Activated CD4-positive, CD25-positive, alpha-beta regulatory T cell treated with anti-CD3 and anti-CD28 coated beads, Interleukin-2, amount 50 U/mL, for 24 hours (primary cell): Measurements from ENCODE around the gene MYLK4.
A peak's percentile ranks its signal among the peaks of the same experiment; 100 is the strongest.

Experiments
- ATAC-seq, 2 donors: fragments of 150-1000 bp; cut with Tn5 transposase; one replicate each; pipeline ENCODE4 v1.10.0; 2021; ENCODE audit warnings: mild to moderate bottlenecking in 1 of 2, moderate library complexity in 1 of 2

Gene MYLK4

DNA sequence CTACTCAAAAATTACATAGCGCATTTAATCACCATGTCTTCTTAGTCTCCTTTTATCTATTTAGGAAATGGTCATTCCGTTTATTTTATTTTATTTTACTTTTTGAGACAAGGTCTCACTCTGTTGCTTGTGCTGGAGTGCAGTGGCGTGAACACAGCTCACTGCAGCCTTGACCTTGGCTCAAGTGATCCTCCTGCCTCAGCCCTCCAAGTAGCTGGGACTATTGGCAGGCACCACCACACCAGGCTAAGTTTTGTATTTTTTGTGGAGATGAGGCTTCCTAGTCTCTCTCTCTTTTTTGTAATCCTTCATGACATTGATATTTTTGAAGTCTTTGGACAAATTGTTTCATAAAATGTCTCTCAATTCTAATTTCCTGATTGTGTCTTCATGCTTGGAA, 4.7 kb upstream of the MYLK4 start:
- ATAC-seq, result no peak

DNA sequence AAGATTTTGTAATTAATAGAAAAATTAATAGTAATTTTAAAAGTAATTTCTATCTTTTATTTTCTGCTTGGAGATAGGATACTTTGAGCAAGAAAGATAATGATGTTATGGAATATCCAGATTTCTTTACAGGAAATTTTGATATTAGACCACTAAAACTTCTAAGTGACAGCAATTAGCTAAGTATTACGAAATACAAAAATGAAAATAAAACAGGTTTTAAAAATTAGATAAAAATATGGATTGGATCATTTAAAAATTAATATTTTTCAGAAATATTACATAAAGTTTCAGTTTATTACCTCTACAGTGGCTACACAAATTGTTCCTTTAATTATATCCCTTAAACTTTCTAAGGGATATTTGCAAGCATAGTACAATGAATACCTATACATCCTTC, 4.2 kb upstream of the MYLK4 start:
- ATAC-seq, result no peak

DNA sequence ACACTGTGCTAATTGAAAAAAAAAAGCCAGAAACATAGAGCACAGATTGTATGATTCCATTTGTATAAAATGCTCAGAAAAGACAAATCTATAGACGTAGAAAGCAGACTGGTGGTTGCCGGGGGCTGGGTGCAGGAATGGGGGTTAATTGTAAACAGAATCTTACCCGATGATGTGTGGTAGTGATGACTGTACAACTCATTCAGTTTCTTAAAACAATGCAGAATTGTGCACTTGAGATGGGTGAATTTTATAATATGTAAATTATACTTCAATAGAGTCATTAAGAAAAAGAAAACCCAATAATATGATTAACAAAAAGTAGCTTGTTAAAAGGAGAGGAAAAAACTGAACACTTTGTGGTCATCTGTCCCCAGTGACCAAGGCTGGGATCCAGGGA, 3.7 kb upstream of the MYLK4 start:
- ATAC-seq, result no peak

DNA sequence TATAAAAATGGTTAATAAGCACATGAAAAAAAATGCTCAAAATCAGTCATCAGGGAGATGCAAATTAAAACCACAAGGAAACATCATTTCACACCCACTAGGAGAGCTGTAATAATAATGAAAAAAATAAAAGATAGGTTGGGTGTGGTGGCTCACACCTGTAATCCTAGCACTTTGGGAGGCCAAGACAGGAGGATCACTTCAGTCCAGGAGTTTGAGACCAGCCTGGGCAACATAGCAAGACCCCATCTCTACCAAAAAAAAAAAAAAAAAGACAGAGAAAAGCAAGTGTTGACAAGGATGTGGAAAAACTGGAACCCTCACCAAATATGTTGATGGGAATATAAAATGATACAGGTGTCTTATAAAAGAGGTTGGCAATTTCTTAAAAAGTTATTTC, 3.0 kb upstream of the MYLK4 start:
- ATAC-seq, result no peak

DNA sequence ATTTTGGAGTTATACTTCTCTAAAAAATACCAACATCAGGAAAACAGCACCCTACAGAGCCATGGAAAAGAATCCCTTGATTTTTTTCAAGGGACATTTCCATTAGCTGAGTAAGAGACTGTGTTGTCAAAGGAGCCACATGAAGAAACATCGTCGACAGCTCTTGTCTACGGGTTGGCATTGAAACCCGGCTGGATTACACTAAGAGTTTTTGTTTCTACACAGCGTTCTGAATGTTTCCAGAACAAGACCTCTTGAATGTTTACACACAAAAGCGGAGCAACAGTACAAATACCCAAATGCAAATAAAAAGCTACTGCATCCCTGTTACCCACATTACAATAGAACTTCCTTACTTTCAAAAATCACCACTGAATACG, 2.4 kb upstream of the MYLK4 start:
- no peak for ATAC-seq

DNA sequence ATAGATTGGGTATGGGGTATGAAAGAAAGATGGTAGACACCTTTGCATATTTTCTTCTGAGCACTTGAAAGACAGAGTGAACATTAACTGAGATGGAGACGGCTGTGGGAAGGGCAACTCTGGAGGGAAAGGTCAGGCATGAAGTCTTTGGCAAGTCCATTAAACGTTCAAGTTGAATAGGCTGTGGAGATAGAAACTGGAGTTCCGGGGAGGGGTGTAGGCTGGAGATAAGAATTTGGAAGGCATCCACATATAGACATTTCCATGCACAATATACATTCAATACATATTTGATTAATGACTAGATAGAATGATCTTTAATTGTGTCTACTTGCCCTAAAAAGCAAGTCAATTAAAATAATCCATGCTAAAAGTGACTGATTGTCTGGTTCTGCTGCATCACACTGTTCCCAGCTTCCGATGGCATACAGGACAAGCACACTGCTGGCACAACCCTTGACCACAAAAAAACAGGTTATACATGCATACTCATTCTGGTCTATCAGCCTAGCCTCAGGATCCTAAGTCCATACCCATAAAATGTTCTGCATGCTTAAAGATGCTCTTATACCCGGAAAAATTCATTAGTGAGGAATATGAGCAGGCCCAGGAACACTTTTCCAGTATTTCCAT, 1.9 kb upstream of the MYLK4 start:
- ATAC-seq, result no peak

DNA sequence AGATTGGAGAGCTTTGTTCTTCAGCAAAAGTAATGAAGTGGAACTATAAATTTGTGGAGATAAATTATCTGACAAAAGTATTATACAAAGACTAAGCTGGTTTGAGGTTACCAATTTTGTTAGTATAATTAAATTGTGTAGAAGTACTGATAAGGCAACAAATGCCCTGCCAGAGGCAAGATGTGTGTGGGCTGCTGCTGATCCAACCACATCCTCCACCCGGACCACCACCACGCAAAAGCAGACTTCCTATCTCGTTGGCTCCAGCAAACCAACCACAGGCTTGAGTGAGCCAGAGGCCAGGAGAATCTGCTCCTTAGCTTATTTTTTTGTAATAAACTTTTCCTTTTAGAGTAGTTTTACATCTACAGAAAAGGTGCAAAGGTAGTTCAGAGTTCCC, 1.1 kb upstream of the MYLK4 start:
- no peak for ATAC-seq

DNA sequence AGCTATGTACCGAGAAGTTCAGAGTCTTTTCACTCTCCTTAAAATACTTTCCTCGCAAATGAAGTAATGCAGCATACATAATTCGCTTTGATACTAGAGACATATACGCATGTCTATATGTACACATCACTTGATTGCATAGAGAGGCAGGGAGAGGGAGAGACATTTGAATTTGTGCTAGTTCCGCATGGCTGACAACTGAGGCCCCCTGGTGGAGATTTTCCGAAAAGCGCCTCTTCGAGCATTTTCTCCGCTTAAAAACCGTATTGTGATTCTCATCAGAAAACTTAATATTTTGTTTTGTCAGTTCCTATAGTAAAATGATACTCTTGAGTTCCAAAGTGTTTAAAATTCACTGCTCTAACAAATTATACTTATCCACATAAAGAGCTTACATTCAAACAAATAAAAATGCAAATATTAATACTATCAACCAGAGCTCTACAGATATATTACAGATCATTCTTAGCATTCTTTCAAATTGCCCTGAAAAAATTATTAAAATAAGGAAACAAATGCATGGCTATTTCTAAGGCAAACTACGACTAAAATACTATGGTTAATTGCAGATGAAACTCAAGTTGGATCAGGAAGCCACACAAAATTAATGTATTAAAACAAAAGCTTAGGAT, 637 bp downstream of the MYLK4 start:
- ATAC-seq, result no peak

DNA sequence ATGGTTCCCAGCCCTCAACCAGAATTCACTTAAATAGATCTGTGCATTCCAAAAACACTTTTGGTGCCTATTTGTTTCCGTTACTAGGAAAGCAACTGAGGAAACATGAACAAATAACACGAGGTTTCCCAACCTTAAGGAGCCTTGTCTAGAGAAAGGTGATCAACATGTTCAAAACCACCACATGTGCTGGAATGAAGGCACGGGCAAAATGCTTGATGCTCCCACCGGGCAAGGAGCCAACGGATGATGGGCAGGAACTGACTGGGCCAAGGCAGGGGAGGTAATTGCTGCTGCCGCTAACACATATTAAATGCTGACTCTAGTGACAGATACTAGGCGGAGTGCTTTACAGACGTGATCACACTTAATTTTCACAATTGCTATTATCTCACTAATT, 2.5 kb downstream of the MYLK4 start:
- no peak for ATAC-seq

DNA sequence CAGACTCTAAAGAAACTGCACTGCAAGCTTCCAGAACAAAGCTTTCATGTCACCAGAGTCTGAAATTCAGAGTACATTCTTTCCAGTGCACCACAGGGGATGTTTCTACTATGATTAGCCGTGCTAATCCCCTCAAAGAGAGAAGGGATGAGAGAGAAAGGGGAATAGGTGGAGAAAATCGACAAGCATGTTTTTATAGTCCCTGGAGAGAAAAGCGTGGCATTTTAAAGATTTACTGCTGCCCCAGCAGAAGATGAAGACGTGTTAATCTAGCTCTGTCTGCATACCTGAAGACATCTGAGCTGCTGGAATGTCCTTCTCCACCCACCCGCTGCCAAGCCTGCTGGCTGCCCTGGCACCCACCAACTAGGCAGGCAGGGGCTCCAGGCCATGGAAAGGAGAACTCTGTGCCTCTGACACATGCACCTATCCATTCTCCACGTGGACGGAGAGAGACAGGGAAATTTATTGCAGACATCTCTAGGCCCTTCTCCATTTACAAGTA, 4.1 kb downstream of the MYLK4 start:
- ATAC-seq, result no peak

DNA sequence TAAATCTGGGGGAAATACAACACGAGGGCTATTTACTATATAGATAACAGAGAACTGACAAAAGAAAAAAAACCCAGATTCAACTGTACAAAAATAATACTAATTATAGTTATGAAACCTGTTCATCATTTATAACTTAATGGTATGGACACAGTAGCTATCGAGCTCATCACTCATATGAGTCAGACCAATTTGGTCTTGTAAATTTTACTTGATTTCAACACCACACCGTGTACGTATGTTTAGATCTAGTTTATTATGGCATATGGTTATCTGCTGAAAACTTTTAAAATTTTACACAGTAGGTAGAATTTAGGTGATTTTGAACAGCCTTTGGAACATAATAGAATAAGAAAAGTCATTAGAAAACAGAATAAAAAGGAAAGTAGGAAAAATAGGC, 5.5 kb downstream of the MYLK4 start:
- no peak for ATAC-seq

DNA sequence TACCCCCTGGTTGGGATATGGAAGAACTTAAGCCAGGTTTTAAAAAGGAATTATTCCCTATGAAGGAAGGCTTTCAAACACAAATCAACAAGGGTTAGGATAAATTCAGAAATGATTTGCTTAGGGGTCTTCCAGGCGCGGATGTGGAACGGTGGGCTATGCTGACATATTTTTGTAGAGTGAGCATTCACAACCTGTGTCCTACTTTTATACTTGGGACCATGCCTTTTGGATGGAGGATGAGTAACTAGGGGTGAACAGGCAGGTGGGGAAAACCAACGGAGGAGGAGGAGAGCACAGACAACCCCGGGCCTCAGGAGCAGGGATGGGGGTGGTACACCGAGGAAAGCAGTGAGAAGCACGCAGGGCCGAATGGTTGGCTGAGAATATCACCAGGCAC, 5.9 kb downstream of the MYLK4 start:
- no peak for ATAC-seq

DNA sequence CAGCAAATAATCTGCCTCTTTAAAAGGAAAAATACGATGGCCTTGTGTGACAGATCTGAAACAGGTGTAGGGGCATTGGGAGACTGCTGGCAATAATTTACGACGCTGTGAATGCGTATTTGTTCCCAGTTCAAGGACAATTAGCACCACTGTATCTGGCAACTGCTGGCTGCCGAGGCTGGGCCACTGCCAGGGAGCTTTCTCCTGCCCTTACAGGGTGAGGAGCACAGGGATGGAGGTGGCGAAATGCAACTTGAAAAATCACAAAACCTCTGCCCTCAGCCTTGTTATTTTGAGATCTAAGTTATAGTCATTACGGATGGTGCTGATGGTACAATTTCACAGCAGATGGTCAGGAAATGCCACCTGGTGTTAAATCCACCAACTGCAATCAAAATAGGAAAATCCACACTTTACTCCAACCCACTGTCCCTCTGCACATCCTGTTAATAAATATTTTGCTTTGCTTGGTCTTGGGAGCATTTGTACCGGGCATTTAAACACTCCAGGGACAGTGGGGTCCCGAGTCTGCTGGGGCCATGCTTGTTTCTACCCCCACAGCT, 6.4 kb downstream of the MYLK4 start:
- ATAC-seq, result no peak

DNA sequence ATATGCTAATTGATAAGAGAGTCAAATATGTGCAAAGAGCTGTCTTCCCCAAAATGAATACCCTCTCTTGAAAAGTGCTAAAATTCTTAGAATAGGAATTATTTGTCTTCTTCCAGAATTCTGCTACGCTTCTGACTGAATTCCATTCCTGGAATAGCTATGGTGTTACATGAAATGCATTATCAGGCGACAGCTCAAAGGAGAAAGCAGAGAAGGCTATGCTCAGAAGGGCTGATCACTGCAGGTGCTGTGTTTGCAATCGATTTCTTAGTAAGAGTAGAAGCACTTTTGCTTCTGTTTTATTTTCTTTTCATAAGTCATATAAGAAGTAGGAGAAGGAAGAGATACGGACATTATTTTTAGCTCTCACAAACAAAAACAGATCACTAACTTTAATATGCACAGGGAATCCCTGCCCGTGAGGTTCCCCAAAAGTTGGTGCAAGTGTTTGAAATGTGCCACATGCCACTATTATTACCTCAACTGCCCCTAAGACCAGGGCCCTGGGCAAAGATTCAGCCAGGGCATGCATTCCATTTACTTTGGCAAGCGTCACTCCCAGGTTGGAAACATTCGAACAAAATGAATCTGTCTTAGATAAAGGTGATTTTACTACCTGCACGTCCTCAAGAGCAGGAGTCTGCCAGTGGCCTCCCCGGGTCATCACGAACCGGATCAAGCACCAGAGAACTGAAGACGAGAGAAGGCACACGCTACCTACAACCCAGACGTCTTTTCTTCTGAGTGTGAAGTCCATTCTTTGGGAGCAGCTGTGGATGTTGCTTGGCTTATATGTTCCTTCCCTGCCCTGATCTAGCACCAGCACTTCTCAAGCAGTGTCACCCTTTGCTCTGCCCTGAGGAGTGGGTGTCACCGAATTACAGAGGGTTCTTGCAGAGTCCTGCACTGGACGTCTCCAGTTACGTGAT, 7.2 kb downstream of the MYLK4 start:
- no peak for ATAC-seq

DNA sequence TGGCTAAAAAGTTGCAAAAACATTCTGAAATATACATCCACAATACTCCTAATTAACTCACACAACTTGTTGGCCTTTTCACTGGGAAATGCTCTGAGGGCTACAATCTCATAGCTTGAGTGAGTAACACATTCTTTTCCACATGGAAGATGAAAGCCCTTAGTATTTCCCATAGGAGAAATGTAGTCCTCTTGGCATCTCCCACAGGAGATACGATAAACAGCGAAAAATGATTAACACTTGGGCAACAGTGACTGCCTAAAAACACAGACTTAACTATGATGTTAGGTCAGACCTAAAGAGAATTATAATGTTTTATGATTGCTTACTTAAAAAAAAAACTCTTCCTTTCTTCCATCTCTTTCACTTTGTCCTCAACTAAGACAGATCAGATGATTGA, 9.0 kb downstream of the MYLK4 start:
- ATAC-seq, result no peak

DNA sequence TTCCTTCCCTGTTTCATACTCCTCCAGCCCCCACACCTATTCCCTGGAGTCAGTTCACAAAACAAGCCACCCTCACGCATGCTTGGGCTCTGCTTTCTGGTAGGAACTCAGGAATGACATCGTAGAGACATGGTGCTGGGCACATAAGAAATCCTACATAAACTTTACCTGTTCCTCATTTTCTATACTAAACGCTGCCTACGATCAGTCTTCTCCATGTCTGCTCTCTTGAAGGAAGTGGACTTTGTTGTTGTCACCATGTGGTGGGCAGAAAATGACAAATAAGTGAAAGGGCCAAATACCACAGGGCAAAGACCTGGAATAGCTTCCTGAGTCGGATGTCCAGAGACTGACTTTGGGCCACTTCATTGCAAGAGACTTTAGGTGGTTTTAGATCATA, 10.1 kb downstream of the MYLK4 start:
- no peak for ATAC-seq

DNA sequence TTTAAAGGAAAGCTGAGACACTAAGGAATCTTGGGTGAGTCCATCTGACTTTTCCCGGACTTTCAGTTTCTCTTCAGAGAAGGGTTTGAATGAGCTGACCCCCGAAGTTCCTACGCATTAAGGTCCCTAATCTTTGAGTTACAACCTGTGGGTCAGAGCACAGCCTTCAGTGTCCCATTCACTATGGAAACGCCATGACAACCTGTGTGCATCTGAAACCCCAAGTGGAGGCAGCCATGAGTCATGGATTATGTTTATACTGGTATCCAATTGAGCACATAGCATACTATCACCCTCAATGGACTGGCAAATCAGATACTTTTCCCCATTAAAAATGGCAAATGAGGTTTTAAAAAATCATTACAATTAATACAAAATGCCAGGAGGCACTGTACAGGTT, 11.4 kb downstream of the MYLK4 start:
- peak; percentile 41 to 60 for ATAC-seq

DNA sequence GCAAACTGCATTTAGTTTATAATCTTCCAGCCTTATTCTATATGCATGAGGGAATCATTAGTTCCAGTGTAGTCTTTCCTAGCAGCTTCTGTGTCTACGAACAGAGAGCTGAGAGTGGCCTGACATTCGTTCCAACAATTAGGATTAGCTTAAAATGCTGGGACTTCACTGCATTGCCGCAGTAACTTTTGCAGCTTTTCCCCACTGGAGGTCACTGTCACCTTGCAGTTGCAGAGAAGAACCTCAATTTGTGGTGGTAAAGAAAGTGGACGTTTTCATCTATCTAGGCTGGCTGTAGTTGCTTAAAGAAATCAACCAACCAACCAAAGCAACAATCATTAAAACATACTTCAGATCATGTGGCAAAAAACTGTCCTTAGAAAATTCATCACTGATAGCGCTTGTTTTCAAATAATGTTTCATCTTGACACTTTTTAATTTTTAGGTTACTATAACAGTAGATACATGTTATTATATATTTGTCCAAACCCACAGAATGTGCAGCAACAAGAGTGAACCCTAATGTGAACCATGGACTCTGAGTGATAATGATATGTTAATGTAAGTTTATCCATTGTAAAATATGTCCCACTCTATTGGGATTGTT, 12.2 kb downstream of the MYLK4 start:
- ATAC-seq, result no peak

DNA sequence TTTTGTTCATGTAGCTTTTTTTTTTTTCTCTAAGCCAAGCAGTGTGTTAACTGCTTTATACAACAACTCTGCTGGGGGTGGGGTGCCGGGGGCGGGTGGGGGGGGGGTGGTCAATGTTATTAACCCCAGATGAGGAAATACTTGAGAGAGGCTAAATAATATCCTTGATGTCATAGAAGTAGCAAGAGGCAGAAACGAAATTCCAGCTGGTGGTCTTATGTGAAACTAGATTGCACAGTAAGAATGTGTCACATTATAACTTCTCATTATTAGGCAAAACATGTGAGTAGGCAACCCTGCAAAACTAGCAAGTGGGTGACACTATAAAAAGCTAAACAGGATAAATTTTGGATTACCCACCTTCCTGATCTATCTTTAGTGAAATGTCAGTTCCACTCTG, 12.8 kb downstream of the MYLK4 start:
- peak; percentile 33 to 42 for ATAC-seq

DNA sequence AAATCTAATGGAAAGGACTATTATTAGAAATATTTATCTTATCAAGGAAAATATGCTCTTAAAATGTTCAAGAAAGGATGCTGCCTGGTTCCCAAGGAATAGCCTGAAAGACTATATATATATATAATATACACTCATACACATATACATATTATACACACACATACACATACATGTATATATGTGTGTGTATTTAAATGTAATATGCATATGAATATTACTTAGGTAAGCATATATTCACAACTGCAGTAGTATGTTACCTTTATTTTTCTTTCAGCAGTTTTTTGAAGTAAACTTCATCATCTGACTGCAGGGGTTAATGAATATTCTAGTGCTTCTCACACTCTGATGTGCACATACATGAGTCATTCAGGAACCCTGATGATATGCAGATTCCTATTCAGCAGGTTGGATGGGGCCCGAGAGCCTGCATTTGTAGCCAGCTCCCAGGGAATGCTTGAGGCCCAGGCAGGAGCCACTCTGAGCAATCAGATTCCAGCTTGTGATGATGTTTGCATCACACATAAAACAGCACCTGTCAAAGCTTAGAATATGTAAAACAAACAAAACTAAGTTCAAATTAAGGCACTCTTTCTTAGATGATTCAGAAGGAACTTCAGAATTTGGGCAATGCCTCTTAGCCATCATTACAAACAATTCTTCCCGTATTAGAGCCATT, 16.1 kb downstream of the MYLK4 start:
- no peak for ATAC-seq

DNA sequence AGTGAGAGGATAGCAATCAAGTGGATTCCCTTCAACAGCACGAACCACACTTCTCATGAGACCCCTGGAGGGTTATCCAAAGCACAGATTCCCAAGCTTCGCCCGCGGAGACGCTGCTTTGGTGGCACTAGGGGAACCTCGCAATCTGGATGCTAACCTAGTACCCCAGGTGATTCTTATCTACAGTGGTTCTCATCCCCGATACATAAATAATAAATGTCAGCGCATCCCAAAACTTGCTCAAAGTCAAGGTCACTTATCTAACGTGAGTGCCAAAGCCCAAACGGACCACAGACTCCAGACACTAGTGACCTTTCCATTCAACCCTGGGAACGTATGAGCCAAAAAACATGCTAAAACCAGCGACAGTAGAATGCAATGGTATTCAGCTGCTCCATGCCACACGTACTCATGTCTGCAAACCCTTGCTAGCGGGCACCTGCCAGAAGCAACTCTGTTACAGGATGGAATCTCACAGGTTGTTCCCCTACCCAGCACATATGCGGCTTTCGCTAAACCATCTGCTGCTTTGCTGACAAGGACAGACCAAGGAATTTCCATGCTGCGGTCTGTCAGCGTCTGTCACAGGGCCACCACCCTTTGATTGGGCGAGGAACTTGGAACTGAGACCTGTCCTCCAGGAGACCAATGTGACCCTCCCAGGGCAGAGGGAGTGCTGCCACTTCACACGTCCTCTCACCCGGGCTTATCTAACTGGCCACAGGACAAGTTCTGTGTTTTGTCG, 16.8 kb downstream of the MYLK4 start:
- no peak for ATAC-seq

DNA sequence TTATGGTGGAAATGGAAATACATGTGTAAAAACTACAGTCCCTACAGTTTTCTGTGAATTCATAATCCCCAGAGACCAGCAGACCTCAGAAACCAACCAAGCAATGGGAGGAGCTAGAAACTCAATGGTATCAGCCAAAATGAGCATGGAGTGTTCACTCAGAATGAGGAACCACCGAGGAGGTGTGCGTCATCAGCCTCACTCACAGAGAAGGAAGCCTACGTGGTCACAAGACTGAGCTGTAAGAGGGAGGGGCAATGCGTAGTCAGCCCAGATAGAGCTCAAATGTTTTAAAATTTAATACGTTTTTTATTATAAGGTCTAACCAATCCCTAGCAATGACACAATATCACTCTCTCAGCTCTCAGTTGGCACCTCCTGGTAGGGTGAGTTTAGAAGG, 17.4 kb downstream of the MYLK4 start:
- peak; percentile 68 to 78 for ATAC-seq
